H1 (cell line): Measurements from ENCODE around the gene RSU1. TPM values are rescaled to one million over a fixed set of nuclear protein-coding genes. Genes with fewer than 3 reads are reported as not detected.

ENCODE experiments used
- CTCF ChIA-PET: fragments of 300-600 bp; sonication (Branson Sonifier 250); formaldehyde crosslinking; loops from one replicate; lab custom pipeline; 2021; ENCODE audit not compliant: partially characterized antibody; lab: Charles Lee
- POLR2A ChIA-PET: fragments of 300-600 bp; sonication (Branson Sonifier 250); formaldehyde crosslinking; loops from one replicate; lab custom pipeline; 2021; ENCODE audit warnings: inconsistent platforms; ENCODE audit not compliant: partially characterized antibody; lab: Charles Lee
- DNase-seq, 2 experiments: peaks; one replicate each; pipeline versions ENCODE4 v3.0.0 to v3.0.0-alpha.2; 2010 to 2022; ENCODE audit warnings: low spot score in 2 of 2, low read depth in 1 of 2, mixed read lengths in 1 of 2
- FAIRE-seq: peaks from 2 replicates; lab custom pipeline; 2011; peaks lifted over from hg19 to GRCh38; lab: Jason Lieb, UNC
- H2AFZ ChIP-seq: 2 replicates; pipeline ENCODE4 v1.8.1; 2012; ENCODE audit warnings: low read length, inconsistent platforms
- H2AK5ac ChIP-seq: 2 replicates; pipeline ENCODE4 v1.6.1; 2013; ENCODE audit warnings: low read depth, low read length
- H2BK120ac ChIP-seq: replicated peaks from 2 replicates; pipeline ENCODE3; 2013; ENCODE audit warnings: low read depth, low read length, inconsistent platforms
- H2BK12ac ChIP-seq: 2 replicates; pipeline ENCODE4 v1.6.1; 2013; ENCODE audit warnings: low read depth, low read length
- H2BK15ac ChIP-seq: 2 replicates; pipeline ENCODE4 v1.6.1; 2013; ENCODE audit warnings: low read length
- H2BK20ac ChIP-seq: 2 replicates; pipeline ENCODE4 v1.6.1; 2013; ENCODE audit warnings: low read length
- H2BK5ac ChIP-seq: 2 replicates; pipeline ENCODE4 v1.6.1; 2013; ENCODE audit warnings: low read depth, low read length
- H3K14ac ChIP-seq: 2 replicates; pipeline ENCODE4 v1.6.1; 2013; ENCODE audit warnings: inconsistent platforms; ENCODE audit not compliant: insufficient read length
- H3K18ac ChIP-seq: 2 replicates; pipeline ENCODE4 v1.6.1; 2013; ENCODE audit warnings: low read length; ENCODE audit errors: extremely low read depth
- H3K23ac ChIP-seq: 2 replicates; pipeline ENCODE4 v1.6.1; 2013; ENCODE audit warnings: inconsistent platforms; ENCODE audit not compliant: insufficient read length
- H3K23me2 ChIP-seq: 2 replicates; pipeline ENCODE4 v1.6.1; 2013; ENCODE audit warnings: low read depth, low read length
- H3K27ac ChIP-seq: 2 replicates; pipeline ENCODE4 v1.6.1; 2011; ENCODE audit warnings: low read depth, low read length, inconsistent platforms
- H3K27me3 ChIP-seq, 4 experiments: replicated peaks in 1 of 4; 1 replicate in 1 of 4; 2 replicates in 3 of 4; pipeline versions ENCODE4 v1.6.1 to v1.8.1; 2011 to 2013; ENCODE audit warnings: low read length in 3 of 4, mild to moderate bottlenecking in 3 of 4, inconsistent platforms in 2 of 4, mixed read lengths in 2 of 4, moderate library complexity in 1 of 4; ENCODE audit not compliant: control insufficient read depth in 3 of 4, insufficient read depth in 3 of 4; ENCODE audit errors: extremely low read depth in 1 of 4
- H3K36me3 ChIP-seq, 4 experiments: 2 replicates each; pipeline versions ENCODE4 v1.6.1 to v1.8.1; 2011 to 2013; ENCODE audit warnings: mild to moderate bottlenecking in 4 of 4, low read length in 3 of 4, moderate library complexity in 2 of 4, control low read depth in 1 of 4, inconsistent platforms in 1 of 4; ENCODE audit not compliant: insufficient read depth in 4 of 4, control insufficient read depth in 2 of 4
- H3K4ac ChIP-seq: replicated peaks from 2 replicates; pipeline ENCODE3; 2013; ENCODE audit warnings: low read length, low read depth, mixed read lengths, inconsistent platforms; ENCODE audit not compliant: insufficient read length
- H3K4me1 ChIP-seq, 4 experiments: replicated peaks in 1 of 4; 1 replicate in 1 of 4; 2 replicates in 3 of 4; pipeline versions ENCODE4 v1.6.1 to v1.8.1; 2011 to 2013; ENCODE audit warnings: low read length in 3 of 4, inconsistent platforms in 2 of 4, mixed read lengths in 1 of 4; ENCODE audit not compliant: insufficient read depth in 4 of 4, control insufficient read depth in 3 of 4
- H3K4me2 ChIP-seq, 2 experiments: 2 replicates each; pipeline versions ENCODE4 v1.6.1 to v1.8.1; 2011 to 2013; ENCODE audit warnings: low read depth in 2 of 2, low read length in 2 of 2, control low read depth in 1 of 2, inconsistent platforms in 1 of 2, mild to moderate bottlenecking in 1 of 2; ENCODE audit not compliant: insufficient read depth in 1 of 2
- H3K4me3 ChIP-seq, 4 experiments: fragments of 200-600, 300-600 bp in 1 of 4; sonication (generic), shearing (Covaris generic), sonication (Bioruptor Twin) in 1 of 4; 2 replicates each; pipeline versions ENCODE4 v1.5.1 to v1.8.1; 2011 to 2016; ENCODE audit warnings: low read length in 4 of 4, low read depth in 3 of 4, control low read depth in 2 of 4, inconsistent platforms in 2 of 4, mild to moderate bottlenecking in 2 of 4, mixed read lengths in 1 of 4, moderate library complexity in 1 of 4; ENCODE audit not compliant: insufficient read depth in 2 of 4; ENCODE audit errors: extremely low read depth in 1 of 4
- H3K56ac ChIP-seq: replicated peaks from 2 replicates; pipeline ENCODE3; 2013; ENCODE audit warnings: low read depth, mild to moderate bottlenecking, mixed read lengths, low read length, inconsistent platforms; ENCODE audit not compliant: insufficient read length
- H3K79me1 ChIP-seq: 2 replicates; pipeline ENCODE4 v1.6.1; 2013; ENCODE audit warnings: low read depth, low read length, control low read depth
- H3K79me2 ChIP-seq, 2 experiments: 2 replicates each; pipeline versions ENCODE4 v1.6.1 to v1.8.1; 2012 to 2013; ENCODE audit warnings: low read length in 2 of 2, mild to moderate bottlenecking in 2 of 2, inconsistent platforms in 1 of 2; ENCODE audit not compliant: insufficient read depth in 2 of 2, control insufficient read depth in 1 of 2
- H3K9ac ChIP-seq, 4 experiments: replicated peaks in 1 of 4; 1 replicate in 1 of 4; 2 replicates in 3 of 4; pipeline versions ENCODE4 v1.6.1 to v1.8.1; 2011 to 2013; ENCODE audit warnings: low read depth in 3 of 4, low read length in 3 of 4, control low read depth in 2 of 4, mild to moderate bottlenecking in 2 of 4, moderate library complexity in 2 of 4, inconsistent platforms in 1 of 4; ENCODE audit errors: extremely low read depth in 1 of 4
- H3K9me3 ChIP-seq, 2 experiments: 2 replicates each; pipeline versions ENCODE4 v1.6.1 to v1.8.1; 2012 to 2013; ENCODE audit warnings: mild to moderate bottlenecking in 2 of 2, moderate library complexity in 2 of 2, control low read depth in 1 of 2, inconsistent platforms in 1 of 2, low read depth in 1 of 2, low read length in 1 of 2, mixed read lengths in 1 of 2; ENCODE audit not compliant: insufficient read depth in 2 of 2
- H4K20me1 ChIP-seq, 2 experiments: replicated peaks in 1 of 2; 2 replicates each; pipeline versions ENCODE3 to v1.8.1; 2011 to 2013; ENCODE audit warnings: inconsistent platforms in 2 of 2, low read length in 2 of 2, mild to moderate bottlenecking in 1 of 2; ENCODE audit not compliant: insufficient read depth in 2 of 2, control insufficient read depth in 1 of 2
- H4K5ac ChIP-seq: 2 replicates; pipeline ENCODE4 v1.6.1; 2013; ENCODE audit warnings: low read length, low read depth, mixed read lengths, inconsistent platforms; ENCODE audit not compliant: insufficient read length
- H4K8ac ChIP-seq: 2 replicates; pipeline ENCODE4 v1.8.0; 2013; ENCODE audit warnings: mild to moderate bottlenecking, moderate library complexity, low read length, inconsistent platforms; ENCODE audit not compliant: insufficient read depth; ENCODE audit errors: extremely low read depth
- H4K91ac ChIP-seq: replicated peaks from 2 replicates; pipeline ENCODE3; 2013; ENCODE audit warnings: low read length, mixed read lengths, inconsistent platforms; ENCODE audit not compliant: insufficient read length
- GABPA ChIP-seq: IDR thresholded peaks from 2 replicates; pipeline ENCODE4 v1.6.1; 2011; ENCODE audit warnings: mild to moderate bottlenecking, low read length, moderate library complexity, borderline replicate concordance; ENCODE audit not compliant: insufficient read depth
- RFX5 ChIP-seq: IDR thresholded peaks from 2 replicates; pipeline ENCODE4 v1.6.1; 2011; ENCODE audit warnings: low read depth, low read length, improper control_type of control experiment, borderline replicate concordance
- SP4 ChIP-seq: IDR thresholded peaks from 2 replicates; pipeline ENCODE4 v1.6.1; 2012; ENCODE audit warnings: low read length, inconsistent platforms
- SRF ChIP-seq: IDR thresholded peaks from 2 replicates; pipeline ENCODE4 v1.6.1; 2011; ENCODE audit warnings: mild to moderate bottlenecking, low read depth, low read length, moderate library complexity
- TCF12 ChIP-seq: IDR thresholded peaks from 2 replicates; pipeline ENCODE4 v1.6.1; 2011; ENCODE audit warnings: low read depth, mild to moderate bottlenecking, low read length
- WGBS, 2 experiments: shearing (Covaris generic) in 1 of 2; methylation state at CpG; one replicate each; pipeline versions ENCODE4 v1.1.6 to v1.1.7; 2013 to 2015; ENCODE audit warnings: low lambda C conversion rate in 2 of 2, mixed read lengths in 2 of 2, inconsistent platforms in 1 of 2, low coverage in 1 of 2, missing lambda C conversion rate in 1 of 2; ENCODE audit not compliant: insufficient replicate concordance in 2 of 2, insufficient coverage in 1 of 2, insufficient read length in 1 of 2; ENCODE audit errors: extremely low coverage in 1 of 2, missing lambda C conversion rate in 1 of 2; 5-methylcytosine and 5-hydroxymethylcytosine counted together
- polyA plus RNA-seq, 7 experiments: library from polyadenylated mRNA; depleted of rRNA in 3 of 7; stranded (reverse) in 5 of 7; unstranded in 2 of 7; fragments of >200 nt in 5 of 7; fragments of 200-250 nt in 2 of 7; gene quantifications; 1 replicate in 5 of 7; 2 replicates in 1 of 7; 4 replicates in 1 of 7; pipeline versions ENCODE4 v1.2.1 to v1.2.3, GENCODE V29; 2011 to 2013; ENCODE audit warnings: missing spikeins in 2 of 7, mixed read lengths in 2 of 7
- total RNA-seq: library from RNA; stranded (reverse); fragmentation: NEBNext Ultra II Directional; extraction: Animal tissue kit (Norgen Biotek cat#: 25700); gene quantifications from 2 replicates; pipeline ENCODE4 v1.2.1, GENCODE V29; 2021

Gene RSU1
- total and polyA plus RNA-seq, 2 of the 8 experiments (the other 6 are each of a cell fraction or from before 2014, with no cell fraction given) = 50.0 to 68.2 TPM

DNA sequence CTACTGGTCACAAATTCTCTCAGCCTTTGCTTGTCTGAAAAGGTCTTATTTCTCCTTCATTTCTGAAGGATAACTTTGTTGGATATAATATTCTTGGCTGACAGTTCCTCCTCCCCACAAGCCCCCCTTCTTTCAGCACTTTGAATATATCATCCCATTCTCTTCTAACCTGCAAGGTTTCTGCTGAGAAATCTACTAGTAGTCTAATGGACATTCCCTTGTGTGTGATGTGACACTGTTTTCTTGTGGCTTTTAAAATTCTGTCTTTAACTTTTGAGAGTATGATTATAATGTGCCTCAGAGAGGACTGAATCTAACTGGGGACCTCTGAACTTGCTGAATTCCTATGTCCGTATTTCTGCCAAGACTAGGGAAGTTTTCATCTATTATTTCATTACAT, 104.3 kb downstream of the RSU1 start:
- Histone ChIP-seq H2BK5ac (no peak overlapping the region), H3K4ac (no peak overlapping the region), H3K4me3 (no peak overlapping the region), H3K27ac (no peak overlapping the region), H3K18ac (no peak overlapping the region), H2BK120ac (no peak overlapping the region), H2BK20ac (no peak overlapping the region), H2AFZ (no peak overlapping the region), H3K23ac (no peak overlapping the region), H3K56ac (no peak overlapping the region), H2AK5ac (no peak overlapping the region), H3K14ac (no peak overlapping the region), H3K9me3 (peaks cover 9 to 13% of the 10 kb centered on the region in 2 experiments), H3K79me2 (no peaks in the 10 kb centered on the region), H3K23me2 (no peaks in the 10 kb centered on the region), H3K36me3 (no peaks in the 10 kb centered on the region), H3K27me3 (no peaks in the 10 kb centered on the region), H4K5ac (no peak overlapping the region), H4K20me1 (no peaks in the 10 kb centered on the region)
- DNase-seq = no peak
- no peak for FAIRE-seq
- ChIA-PET POLR2A (no interaction called here), CTCF (no interaction called here)
- 94% methylated on average over 1 of the region's 1 CpG; no CpG with 5 or more reads in 1 of the 2 experiments for WGBS, 2 experiments
- TF ChIP-seq TCF12 (no peak), GABPA (no peak), SP4 (no peak), SRF (no peak), RFX5 (no peak)
- TF ChIP-seq, all 59 proteins: peak for 0
- Histone ChIP-seq H3K79me1 (no peaks in the 10 kb centered on the region), H3K4me2 (no peak overlapping the region), H3K9ac (no peak overlapping the region), H4K91ac (no peak overlapping the region), H4K8ac (no peak overlapping the region), H2BK12ac (no peak overlapping the region), H3K4me1 (no peaks in the 10 kb centered on the region), H2BK15ac (no peak overlapping the region)
